ENCODE results near the gene HAPSTR1. TPM values are rescaled to one million over a fixed set of nuclear protein-coding genes. Genes with fewer than 3 reads are reported as not detected.

Gene HAPSTR1
- total and polyA plus RNA-seq, 2 of the 13 experiments (the other 11 are each of a cell fraction or from before 2014, with no cell fraction given): 25.2 to 83.2 TPM

- TF ChIP-seq TIGD3 (CRISPR knock-in tag; IDR thresholded peaks at IDR 0.05; ENCODE audit: borderline replicate concordance) (no peak), MATR3 (CRISPR knock-in tag; IDR thresholded peaks at IDR 0.05) (no peak), FOXM1 (CRISPR knock-in tag; IDR thresholded peaks at IDR 0.05) (no peak), ZMYM4 (CRISPR knock-in tag; IDR thresholded peaks at IDR 0.05) (no peak), MLX (CRISPR knock-in tag; IDR thresholded peaks at IDR 0.05) (no peak), TCF7 (IDR thresholded peaks at IDR 0.05; ENCODE audit: low read depth) (no peak), HMGXB4 (CRISPR knock-in tag; IDR thresholded peaks at IDR 0.05; ENCODE audit: borderline replicate concordance in 1 of 2, low read depth in 1 of 2) (no peak), TRIM22 (IDR thresholded peaks at IDR 0.05) (no peak), ZNF629 (CRISPR knock-in tag; conservative IDR thresholded peaks at IDR 0.05) (peak; percentile 97), DBP (CRISPR knock-in tag; IDR thresholded peaks at IDR 0.05; ENCODE audit: not compliant biosample characterization) (no peak), GTF2F1 (IDR thresholded peaks at IDR 0.05; ENCODE audit: low read length) (no peak), MAZ (IDR thresholded peaks at IDR 0.05; ENCODE audit: borderline replicate concordance, low read depth, low read length) (no peak), MAZ (CRISPR knock-in tag; IDR thresholded peaks at IDR 0.05; ENCODE audit: low read depth) (0 out of 2 replicates have a peak, but pooled peaks have one; percentile 22), MXD4 (CRISPR knock-in tag; IDR thresholded peaks at IDR 0.05) (no peak), RCOR2 (CRISPR knock-in tag; IDR thresholded peaks at IDR 0.05) (no peak), ZNF619 (CRISPR knock-in tag; IDR thresholded peaks at IDR 0.05) (no peak), MNT (IDR thresholded peaks at IDR 0.05) (peak; percentile 72), TBX2 (CRISPR knock-in tag; IDR thresholded peaks at IDR 0.05; ENCODE audit: borderline replicate concordance) (0 out of 2 replicates have a peak, but pooled peaks have one; percentile 38), FLYWCH1 (CRISPR knock-in tag; IDR thresholded peaks at IDR 0.05) (no peak), ZNF430 (CRISPR knock-in tag; IDR thresholded peaks at IDR 0.05) (no peak), ZNF317 (CRISPR knock-in tag; IDR thresholded peaks at IDR 0.05) (no peak)
These were observed 37.2 kb downstream of the HAPSTR1 start (continued) for GRCh38 chr16:9128346-9129342.
